SIG-M5 treated with dmso at 0.1 percent for 504 hours (cell line): ENCODE data around the gene RPL18A.

ENCODE experiments used
- DNase-seq: peaks from one replicate; lab custom pipeline; 2025; ENCODE audit not compliant: unreplicated experiment; lab: John Stamatoyannopoulos, UW

RPL18A gene

GRCh38 chr19:17859533-17860330 lies at the start of gene RPL18A:
RPL18A (plus strand) TSS chr19:17859910; CDS start chr19:17859957, 47 bp downstream.
- DNase-seq: peak; percentile 99

GRCh38 chr19:17811103-17811502 lies 48.6 kb upstream of the RPL18A start:
- no peak for DNase-seq

GRCh38 chr19:17811681-17812080 lies 48.0 kb upstream of the RPL18A start:
- DNase-seq: no peak

- no peak for DNase-seq
These were observed 47.6 kb upstream of the RPL18A start for GRCh38 chr19:17812099-17812498.

GRCh38 chr19:17817668-17818363 lies 41.9 kb upstream of the RPL18A start:
- DNase-seq: no peak

- DNase-seq: no peak
These were observed 38.5 kb upstream of the RPL18A start, which contains the start of gene INSL3 for GRCh38 chr19:17821190-17821589. INSL3 (minus strand) TSS chr19:17821519; CDS start chr19:17821506, 13 bp downstream.

- DNase-seq: no peak
These were observed 35.4 kb upstream of the RPL18A start for GRCh38 chr19:17824339-17824738.

- no peak for DNase-seq
These were observed 33.1 kb upstream of the RPL18A start for GRCh38 chr19:17826508-17827056.

GRCh38 chr19:17829855-17830566 lies 29.7 kb upstream of the RPL18A start:
- DNase-seq: no peak

- peak; percentile 4 for DNase-seq
These were observed 28.9 kb upstream of the RPL18A start for GRCh38 chr19:17830567-17831418.

- no peak for DNase-seq
These were observed 28.3 kb upstream of the RPL18A start for GRCh38 chr19:17831419-17831888.

- DNase-seq: no peak
These were observed 27.1 kb upstream of the RPL18A start for GRCh38 chr19:17832443-17833208.

- DNase-seq: no peak
These were observed 25.1 kb upstream of the RPL18A start for GRCh38 chr19:17834350-17835181.

- no peak for DNase-seq
These were observed 24.3 kb upstream of the RPL18A start for GRCh38 chr19:17835182-17836006.

GRCh38 chr19:17836530-17836929 lies 23.2 kb upstream of the RPL18A start:
- DNase-seq: no peak

- DNase-seq: no peak
These were observed 21.7 kb upstream of the RPL18A start for GRCh38 chr19:17837972-17838371.

GRCh38 chr19:17840019-17840418 lies 19.7 kb upstream of the RPL18A start:
- no peak for DNase-seq

GRCh38 chr19:17841371-17841809 lies 18.3 kb upstream of the RPL18A start:
- DNase-seq: no peak
